22Rv1 (cell line): ENCODE results near the gene NRROS.

Experiments
- CTCF ChIP-seq: fragments of 450-650 bp; IDR thresholded peaks from 2 replicates; pipeline ENCODE4 v1.5.1; 2017; ENCODE audit warnings: mild to moderate bottlenecking
- ZFX ChIP-seq: fragments of 450-650 bp; IDR thresholded peaks from 2 replicates; pipeline ENCODE4 v1.6.1; 2017; ENCODE audit warnings: antibody characterized with exemption, borderline replicate concordance

- no peak for TF ChIP-seq CTCF
- no peak for TF ChIP-seq ZFX
Observed at GRCh38 chr3:196659901-196660351, 20.4 kb downstream of the NRROS start.
